PC-9 (cell line): ENCODE results near the gene EEA1. TPM values are rescaled to one million over a fixed set of nuclear protein-coding genes. Genes with fewer than 3 reads are reported as not detected.
"Not testable (repeated sequence)": the region's sequence is repeated elsewhere in the genome, so short reads cannot be mapped to it uniquely, and the experiment has no call there.

Source experiments
- BruUV-seq: library from RNA; stranded (reverse); fragments of 400-500 nt; replicated peaks from 2 replicates; lab custom pipeline; 2021; lab: Mats Ljungman, UMichigan
- CTCF ChIA-PET: fragments of 300-600 bp; sonication (Branson Sonifier 250); formaldehyde crosslinking; loops from one replicate; lab custom pipeline; 2022; ENCODE audit warnings: antibody characterized with exemption; lab: Charles Lee
- POLR2A ChIA-PET: fragments of 300-600 bp; sonication (Branson Sonifier 250); formaldehyde crosslinking; loops from one replicate; lab custom pipeline; 2022; ENCODE audit warnings: antibody characterized with exemption; ENCODE audit not compliant: unreplicated experiment; lab: Charles Lee
- DNase-seq, 2 experiments: peaks; one replicate each; pipeline versions ENCODE4 v3.0.0 to v3.0.0-alpha.2; 2015 to 2022; ENCODE audit warnings: mixed read lengths in 1 of 2
- H2AFZ ChIP-seq: fragments of 200-600 bp; sonication (generic); 2 replicates; pipeline ENCODE4 v1.8.1; 2017; ENCODE audit warnings: antibody characterized with exemption
- H3F3A ChIP-seq: fragments of 200-600 bp; sonication (generic); 2 replicates; pipeline ENCODE4 v1.8.1; 2017; ENCODE audit warnings: antibody characterized with exemption, mild to moderate bottlenecking, low read depth; ENCODE audit not compliant: insufficient read depth
- H3K27ac ChIP-seq: fragments of 200-600 bp; sonication (generic); 2 replicates; pipeline ENCODE4 v1.6.1; 2016; ENCODE audit warnings: mixed run types
- H3K27me3 ChIP-seq: fragments of 200-600 bp; sonication (generic); 2 replicates; pipeline ENCODE4 v1.6.1; 2016; ENCODE audit warnings: low read depth, mixed run types; ENCODE audit not compliant: insufficient read depth
- H3K36me3 ChIP-seq: fragments of 200-600 bp; sonication (generic); 2 replicates; pipeline ENCODE4 v1.6.1; 2016; ENCODE audit warnings: low read depth, mixed run types
- H3K4me1 ChIP-seq: fragments of 200-600 bp; sonication (generic); replicated peaks from 2 replicates; pipeline ENCODE4 v1.6.1; 2016; ENCODE audit warnings: mixed run types; ENCODE audit not compliant: insufficient read depth
- H3K4me2 ChIP-seq: fragments of 200-600 bp; sonication (generic); 2 replicates; pipeline ENCODE4 v1.6.1; 2017; ENCODE audit warnings: mixed run types
- H3K4me3 ChIP-seq: fragments of 200-600 bp; sonication (generic); 2 replicates; pipeline ENCODE4 v1.6.1; 2016; ENCODE audit warnings: mixed run types
- H3K79me2 ChIP-seq: fragments of 200-600 bp; sonication (generic); 2 replicates; pipeline ENCODE4 v1.6.1; 2017; ENCODE audit warnings: low read depth, mixed run types
- H3K9me2 ChIP-seq: fragments of 200-600 bp; sonication (generic); 2 replicates; pipeline ENCODE4 v1.8.1; 2017; ENCODE audit warnings: mild to moderate bottlenecking; ENCODE audit not compliant: insufficient read depth
- H3K9me3 ChIP-seq: fragments of 200-600 bp; sonication (generic); 2 replicates; pipeline ENCODE4 v1.8.1; 2016; ENCODE audit warnings: low read depth; ENCODE audit not compliant: insufficient read depth
- H4K20me1 ChIP-seq: fragments of 200-600 bp; sonication (generic); 2 replicates; pipeline ENCODE4 v1.8.1; 2017; ENCODE audit not compliant: insufficient read depth
- EZH2 ChIP-seq: fragments of 200-600 bp; sonication (generic); IDR thresholded peaks from 2 replicates; pipeline ENCODE4 v1.8.0; 2017; ENCODE audit warnings: antibody characterized with exemption, low read depth
- intact Hi-C: fragments of 100-400 bp; cut with micrococcal nuclease; formaldehyde crosslinking; loops from one replicate; pipeline ENCODE4 v1.10.0; 2022; ENCODE audit not compliant: unreplicated experiment
- total RNA-seq: library from RNA; stranded (reverse); gene quantifications from 2 replicates; pipeline ENCODE4 v1.2.3, GENCODE V29; 2021
- TF ChIP-seq, protein P1 (sequence below): fragments of 200-600 bp; sonication (generic); conservative IDR thresholded peaks from 2 replicates; pipeline ENCODE4 v1.6.1; 2017; ENCODE audit warnings: mixed run types, antibody characterized with exemption, mild to moderate bottlenecking, moderate library complexity

EEA1 gene
- total RNA-seq, 1 experiment from 2014 or later, result 15.7 TPM

GRCh38 chr12:92968176-92968813 lies 39.2 kb upstream of the EEA1 start:
- H2AFZ ChIP-seq, result no peak overlapping the region
- no peaks in the 10 kb centered on the region for H3K27me3 ChIP-seq

GRCh38 chr12:92964378-92964777 lies 35.3 kb upstream of the EEA1 start:
- H2AFZ ChIP-seq, H3K36me3 ChIP-seq, H3K79me2 ChIP-seq, H3K27me3 ChIP-seq, CTCF ChIA-PET, H3F3A ChIP-seq, intact Hi-C loops, BruUV-seq, H3K4me1 ChIP-seq, H4K20me1 ChIP-seq, H3K9me2 ChIP-seq, H3K4me3 ChIP-seq, H3K4me2 ChIP-seq, H3K27ac ChIP-seq, DNase-seq, H3K9me3 ChIP-seq, POLR2A ChIA-PET: not testable (repeated sequence)

More at GRCh38 chr12:92968176-92968813, 39.2 kb upstream of the EEA1 start:
- ChIA-PET CTCF (no interaction called here), POLR2A (no interaction called here)
- intact Hi-C loops, result no loop called here
- Histone ChIP-seq H3K79me2 (no peaks in the 10 kb centered on the region), H3K9me3 (no peaks in the 10 kb centered on the region; the same call in 1 of the 2 replicates), H4K20me1 (no peaks in the 10 kb centered on the region), H3K4me2 (no peak overlapping the region), H3K4me3 (no peak overlapping the region), H3K36me3 (no peaks in the 10 kb centered on the region), H3K9me2 (no peaks in the 10 kb centered on the region), H3K27ac (no peak overlapping the region), H3K4me1 (peaks cover 18% of the 10 kb centered on the region), H3F3A (peaks cover 9% of the 10 kb centered on the region)
- TF ChIP-seq, protein P1, sequence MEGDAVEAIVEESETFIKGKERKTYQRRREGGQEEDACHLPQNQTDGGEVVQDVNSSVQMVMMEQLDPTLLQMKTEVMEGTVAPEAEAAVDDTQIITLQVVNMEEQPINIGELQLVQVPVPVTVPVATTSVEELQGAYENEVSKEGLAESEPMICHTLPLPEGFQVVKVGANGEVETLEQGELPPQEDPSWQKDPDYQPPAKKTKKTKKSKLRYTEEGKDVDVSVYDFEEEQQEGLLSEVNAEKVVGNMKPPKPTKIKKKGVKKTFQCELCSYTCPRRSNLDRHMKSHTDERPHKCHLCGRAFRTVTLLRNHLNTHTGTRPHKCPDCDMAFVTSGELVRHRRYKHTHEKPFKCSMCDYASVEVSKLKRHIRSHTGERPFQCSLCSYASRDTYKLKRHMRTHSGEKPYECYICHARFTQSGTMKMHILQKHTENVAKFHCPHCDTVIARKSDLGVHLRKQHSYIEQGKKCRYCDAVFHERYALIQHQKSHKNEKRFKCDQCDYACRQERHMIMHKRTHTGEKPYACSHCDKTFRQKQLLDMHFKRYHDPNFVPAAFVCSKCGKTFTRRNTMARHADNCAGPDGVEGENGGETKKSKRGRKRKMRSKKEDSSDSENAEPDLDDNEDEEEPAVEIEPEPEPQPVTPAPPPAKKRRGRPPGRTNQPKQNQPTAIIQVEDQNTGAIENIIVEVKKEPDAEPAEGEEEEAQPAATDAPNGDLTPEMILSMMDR, result no peak
- no peak for TF ChIP-seq EZH2
- DNase-seq, result no peak
- BruUV-seq, result no TSS peak

DNA sequence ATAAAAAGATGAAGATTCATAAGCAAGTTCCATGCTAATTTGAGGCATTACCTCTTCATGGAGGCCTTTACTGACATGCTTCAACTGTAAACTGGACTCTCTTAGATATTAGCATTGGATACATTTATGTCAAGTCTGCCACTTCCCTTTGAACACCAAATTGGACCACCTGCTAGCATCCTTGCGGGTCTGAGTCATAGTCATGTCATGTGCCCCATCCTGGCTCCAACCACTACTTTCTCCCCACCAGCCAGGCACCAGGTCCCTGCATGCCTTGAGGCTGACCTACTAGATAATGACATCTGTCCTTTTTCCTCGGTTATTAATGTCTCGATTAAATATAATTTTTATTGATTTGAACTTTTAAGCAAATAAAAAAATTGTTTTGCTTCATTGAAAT lies 32.9 kb upstream of the EEA1 start:
- Histone ChIP-seq H3K27ac (no peak overlapping the region), H3K4me2 (no peak overlapping the region), H3K9me3 (peaks cover 7% of the 10 kb centered on the region), H3K4me1 (no peaks in the 10 kb centered on the region), H3K4me3 (no peak overlapping the region), H3F3A (no peaks in the 10 kb centered on the region), H2AFZ (no peak overlapping the region), H3K27me3 (no peaks in the 10 kb centered on the region), H3K36me3 (no peaks in the 10 kb centered on the region), H4K20me1 (no peaks in the 10 kb centered on the region), H3K9me2 (no peaks in the 10 kb centered on the region), H3K79me2 (no peaks in the 10 kb centered on the region)
- TF ChIP-seq, protein P1, result no peak
- no peak for TF ChIP-seq EZH2
- intact Hi-C loops, result no loop called here
- CTCF ChIA-PET, result no interaction called here
- DNase-seq, result no peak
- POLR2A ChIA-PET, result no interaction called here
- BruUV-seq, result no TSS peak
